MM.1S (cell line): Measurements from ENCODE around the gene TREML4.

ENCODE experiments used
- DNase-seq: peaks from one replicate; pipeline ENCODE4 v3.0.0-alpha.2; 2015
- H2AFZ ChIP-seq: fragments of 300-600 bp; sonication (generic); 2 replicates; pipeline ENCODE4 v1.6.0; 2016; ENCODE audit warnings: antibody characterized with exemption, low read length
- H3F3A ChIP-seq: fragments of 300-600 bp; sonication (generic); 2 replicates; pipeline ENCODE4 v1.6.1; 2016; ENCODE audit warnings: mild to moderate bottlenecking, antibody characterized with exemption, low read length, moderate library complexity, mixed read lengths; ENCODE audit not compliant: insufficient read depth
- H3K27ac ChIP-seq: fragments of 300-600 bp; sonication (generic); 2 replicates; pipeline ENCODE4 v1.5.1; 2016; ENCODE audit warnings: mild to moderate bottlenecking, low read length
- H3K27me3 ChIP-seq: fragments of 300-600 bp; sonication (generic); replicated peaks from 2 replicates; pipeline ENCODE4 v1.6.0; 2016; ENCODE audit warnings: low read length; ENCODE audit not compliant: insufficient read depth
- H3K36me3 ChIP-seq: fragments of 300-600 bp; sonication (generic); replicated peaks from 2 replicates; pipeline ENCODE4 v1.6.1; 2016; ENCODE audit warnings: mild to moderate bottlenecking, low read length, mixed read lengths; ENCODE audit not compliant: insufficient read depth
- H3K4me1 ChIP-seq: fragments of 300-600 bp; sonication (generic); 2 replicates; pipeline ENCODE4 v1.6.1; 2016; ENCODE audit warnings: low read length, mixed read lengths
- H3K4me2 ChIP-seq: fragments of 300-600 bp; sonication (generic); 2 replicates; pipeline ENCODE4 v1.6.0; 2016; ENCODE audit warnings: low read depth, low read length
- H3K4me3 ChIP-seq: fragments of 300-600 bp; sonication (generic); 2 replicates; pipeline ENCODE4 v1.5.1; 2016; ENCODE audit warnings: low read length, mixed read lengths
- H3K79me2 ChIP-seq: fragments of 300-600 bp; sonication (generic); 2 replicates; pipeline ENCODE4 v1.6.1; 2016; ENCODE audit warnings: mixed run types, low read length, mixed read lengths
- H3K9ac ChIP-seq: fragments of 300-600 bp; sonication (generic); 2 replicates; pipeline ENCODE4 v1.6.1; 2016; ENCODE audit warnings: low read length, mixed read lengths
- H3K9me2 ChIP-seq: fragments of 300-600 bp; sonication (generic); replicated peaks from 2 replicates; pipeline ENCODE4 v1.6.1; 2016; ENCODE audit warnings: mild to moderate bottlenecking, low read length, mixed read lengths; ENCODE audit not compliant: insufficient read depth
- H3K9me3 ChIP-seq: fragments of 300-600 bp; sonication (generic); replicated peaks from 2 replicates; pipeline ENCODE4 v1.6.1; 2016; ENCODE audit warnings: mild to moderate bottlenecking, low read length, mixed read lengths; ENCODE audit not compliant: insufficient read depth
- H4K20me1 ChIP-seq: fragments of 300-600 bp; sonication (generic); 2 replicates; pipeline ENCODE4 v1.6.1; 2016; ENCODE audit warnings: mild to moderate bottlenecking, low read length, moderate library complexity, mixed read lengths; ENCODE audit not compliant: insufficient read depth
- CTCF ChIP-seq: fragments of 300-600 bp; sonication (generic); IDR thresholded peaks from 2 replicates; pipeline ENCODE4 v1.5.1; 2016; ENCODE audit warnings: antibody characterized with exemption, low read length, mixed read lengths
- EZH2 ChIP-seq: fragments of 300-600 bp; sonication (generic); optimal IDR thresholded peaks from 2 replicates; pipeline ENCODE3; 2017; ENCODE audit warnings: low read depth, mild to moderate bottlenecking, antibody characterized with exemption, low read length, mixed read lengths
- EZH2phosphoT487 ChIP-seq: fragments of 300-600 bp; sonication (generic); IDR thresholded peaks from 2 replicates; pipeline ENCODE4 v1.6.1; 2018; ENCODE audit warnings: antibody characterized with exemption, low read length

The TREML4 gene

GRCh38 chr6:41271901-41272395 lies 43.8 kb downstream of the TREML4 start:
- TF ChIP-seq EZH2, result no peak
- TF ChIP-seq CTCF, result no peak
- no peak for TF ChIP-seq EZH2phosphoT487
- no peak for DNase-seq
- no peaks in the 10 kb centered on the region for H4K20me1 ChIP-seq
- H3K27me3 ChIP-seq, result no peaks in the 10 kb centered on the region
- H3K9me2 ChIP-seq, result no peaks in the 10 kb centered on the region
- no peaks in the 10 kb centered on the region for H3K36me3 ChIP-seq
- no peaks in the 10 kb centered on the region for H3F3A ChIP-seq
- H3K4me1 ChIP-seq, result no peaks in the 10 kb centered on the region
- H3K9ac ChIP-seq, result no peak overlapping the region
- no peak overlapping the region for H2AFZ ChIP-seq
- H3K9me3 ChIP-seq, result no peaks in the 10 kb centered on the region
- no peak overlapping the region for H3K4me3 ChIP-seq
- H3K27ac ChIP-seq, result no peak overlapping the region
- no peak overlapping the region for H3K4me2 ChIP-seq
- no peaks in the 10 kb centered on the region for H3K79me2 ChIP-seq

- Histone ChIP-seq H3K27ac (no peak overlapping the region), H3K9me3 (no peaks in the 10 kb centered on the region), H3K9me2 (no peaks in the 10 kb centered on the region), H3F3A (no peaks in the 10 kb centered on the region), H3K27me3 (no peaks in the 10 kb centered on the region), H2AFZ (no peak overlapping the region), H3K9ac (no peak overlapping the region), H3K4me1 (no peaks in the 10 kb centered on the region), H3K36me3 (no peaks in the 10 kb centered on the region), H4K20me1 (no peaks in the 10 kb centered on the region), H3K4me2 (no peak overlapping the region), H3K4me3 (no peak overlapping the region), H3K79me2 (no peaks in the 10 kb centered on the region)
- no peak for DNase-seq
- TF ChIP-seq CTCF (no peak), EZH2phosphoT487 (no peak), EZH2 (no peak)
Observed at GRCh38 chr6:41272591-41273240, 44.6 kb downstream of the TREML4 start.

DNA sequence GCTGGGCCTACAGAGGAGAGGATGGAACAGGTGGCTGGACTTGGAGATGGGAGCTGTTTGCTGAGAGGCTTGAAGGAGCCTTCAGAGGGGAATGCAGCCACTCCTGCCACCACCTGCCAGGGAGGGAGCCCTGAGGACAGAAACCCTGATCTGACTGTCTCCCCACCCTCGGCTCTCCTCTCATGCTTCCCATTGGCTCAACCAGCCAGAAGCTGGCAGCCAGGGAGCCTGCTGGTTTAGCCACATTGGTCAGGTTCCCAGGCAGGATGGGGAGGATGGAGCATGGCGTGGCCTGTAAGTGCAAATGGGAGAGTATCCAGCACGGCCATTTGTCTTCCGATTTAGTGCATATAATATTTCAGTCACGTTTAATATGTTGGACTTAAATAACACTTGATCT lies 45.6 kb downstream of the TREML4 start:
- Histone ChIP-seq H3F3A (no peaks in the 10 kb centered on the region), H3K79me2 (no peaks in the 10 kb centered on the region), H4K20me1 (no peaks in the 10 kb centered on the region), H3K4me2 (no peak overlapping the region), H3K4me3 (no peak overlapping the region), H3K27me3 (no peaks in the 10 kb centered on the region), H3K27ac (no peak overlapping the region), H3K9me2 (no peaks in the 10 kb centered on the region), H3K9me3 (no peaks in the 10 kb centered on the region), H3K9ac (no peak overlapping the region), H3K36me3 (no peaks in the 10 kb centered on the region), H3K4me1 (peaks cover 1% of the 10 kb centered on the region; the same call in 1 of the 2 replicates), H2AFZ (no peak overlapping the region)
- DNase-seq, result no peak
- TF ChIP-seq EZH2 (no peak), EZH2phosphoT487 (no peak), CTCF (no peak)
